ENCODE data around the gene GPRC5A. TPM values are rescaled to one million over a fixed set of nuclear protein-coding genes. Genes with fewer than 3 reads are reported as not detected.

The GPRC5A gene
- total and polyA plus RNA-seq, 2 of the 8 experiments (the other 6 are each of a cell fraction or from before 2014, with no cell fraction given), result 1.0 to 1.4 TPM

DNA sequence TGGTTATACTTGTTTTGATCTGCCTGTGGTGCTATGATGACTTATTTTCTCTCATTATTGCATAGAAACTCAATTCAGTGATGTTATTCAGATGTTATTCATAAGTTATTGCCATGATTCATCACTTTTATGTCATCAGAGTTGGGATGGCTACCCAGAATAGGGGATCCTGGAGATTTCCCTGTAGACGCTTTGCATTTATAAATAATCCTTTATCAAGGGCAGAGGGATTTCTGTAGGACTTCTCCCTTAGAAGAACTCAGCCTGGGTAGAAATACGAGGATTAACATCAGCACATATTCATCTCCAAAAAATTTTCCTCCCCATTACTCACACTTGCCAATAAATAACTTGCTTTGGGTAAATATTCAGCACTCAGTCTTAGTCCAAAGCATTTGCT is 4.9 kb downstream of the GPRC5A start (continued):
- TF ChIP-seq, protein P1, sequence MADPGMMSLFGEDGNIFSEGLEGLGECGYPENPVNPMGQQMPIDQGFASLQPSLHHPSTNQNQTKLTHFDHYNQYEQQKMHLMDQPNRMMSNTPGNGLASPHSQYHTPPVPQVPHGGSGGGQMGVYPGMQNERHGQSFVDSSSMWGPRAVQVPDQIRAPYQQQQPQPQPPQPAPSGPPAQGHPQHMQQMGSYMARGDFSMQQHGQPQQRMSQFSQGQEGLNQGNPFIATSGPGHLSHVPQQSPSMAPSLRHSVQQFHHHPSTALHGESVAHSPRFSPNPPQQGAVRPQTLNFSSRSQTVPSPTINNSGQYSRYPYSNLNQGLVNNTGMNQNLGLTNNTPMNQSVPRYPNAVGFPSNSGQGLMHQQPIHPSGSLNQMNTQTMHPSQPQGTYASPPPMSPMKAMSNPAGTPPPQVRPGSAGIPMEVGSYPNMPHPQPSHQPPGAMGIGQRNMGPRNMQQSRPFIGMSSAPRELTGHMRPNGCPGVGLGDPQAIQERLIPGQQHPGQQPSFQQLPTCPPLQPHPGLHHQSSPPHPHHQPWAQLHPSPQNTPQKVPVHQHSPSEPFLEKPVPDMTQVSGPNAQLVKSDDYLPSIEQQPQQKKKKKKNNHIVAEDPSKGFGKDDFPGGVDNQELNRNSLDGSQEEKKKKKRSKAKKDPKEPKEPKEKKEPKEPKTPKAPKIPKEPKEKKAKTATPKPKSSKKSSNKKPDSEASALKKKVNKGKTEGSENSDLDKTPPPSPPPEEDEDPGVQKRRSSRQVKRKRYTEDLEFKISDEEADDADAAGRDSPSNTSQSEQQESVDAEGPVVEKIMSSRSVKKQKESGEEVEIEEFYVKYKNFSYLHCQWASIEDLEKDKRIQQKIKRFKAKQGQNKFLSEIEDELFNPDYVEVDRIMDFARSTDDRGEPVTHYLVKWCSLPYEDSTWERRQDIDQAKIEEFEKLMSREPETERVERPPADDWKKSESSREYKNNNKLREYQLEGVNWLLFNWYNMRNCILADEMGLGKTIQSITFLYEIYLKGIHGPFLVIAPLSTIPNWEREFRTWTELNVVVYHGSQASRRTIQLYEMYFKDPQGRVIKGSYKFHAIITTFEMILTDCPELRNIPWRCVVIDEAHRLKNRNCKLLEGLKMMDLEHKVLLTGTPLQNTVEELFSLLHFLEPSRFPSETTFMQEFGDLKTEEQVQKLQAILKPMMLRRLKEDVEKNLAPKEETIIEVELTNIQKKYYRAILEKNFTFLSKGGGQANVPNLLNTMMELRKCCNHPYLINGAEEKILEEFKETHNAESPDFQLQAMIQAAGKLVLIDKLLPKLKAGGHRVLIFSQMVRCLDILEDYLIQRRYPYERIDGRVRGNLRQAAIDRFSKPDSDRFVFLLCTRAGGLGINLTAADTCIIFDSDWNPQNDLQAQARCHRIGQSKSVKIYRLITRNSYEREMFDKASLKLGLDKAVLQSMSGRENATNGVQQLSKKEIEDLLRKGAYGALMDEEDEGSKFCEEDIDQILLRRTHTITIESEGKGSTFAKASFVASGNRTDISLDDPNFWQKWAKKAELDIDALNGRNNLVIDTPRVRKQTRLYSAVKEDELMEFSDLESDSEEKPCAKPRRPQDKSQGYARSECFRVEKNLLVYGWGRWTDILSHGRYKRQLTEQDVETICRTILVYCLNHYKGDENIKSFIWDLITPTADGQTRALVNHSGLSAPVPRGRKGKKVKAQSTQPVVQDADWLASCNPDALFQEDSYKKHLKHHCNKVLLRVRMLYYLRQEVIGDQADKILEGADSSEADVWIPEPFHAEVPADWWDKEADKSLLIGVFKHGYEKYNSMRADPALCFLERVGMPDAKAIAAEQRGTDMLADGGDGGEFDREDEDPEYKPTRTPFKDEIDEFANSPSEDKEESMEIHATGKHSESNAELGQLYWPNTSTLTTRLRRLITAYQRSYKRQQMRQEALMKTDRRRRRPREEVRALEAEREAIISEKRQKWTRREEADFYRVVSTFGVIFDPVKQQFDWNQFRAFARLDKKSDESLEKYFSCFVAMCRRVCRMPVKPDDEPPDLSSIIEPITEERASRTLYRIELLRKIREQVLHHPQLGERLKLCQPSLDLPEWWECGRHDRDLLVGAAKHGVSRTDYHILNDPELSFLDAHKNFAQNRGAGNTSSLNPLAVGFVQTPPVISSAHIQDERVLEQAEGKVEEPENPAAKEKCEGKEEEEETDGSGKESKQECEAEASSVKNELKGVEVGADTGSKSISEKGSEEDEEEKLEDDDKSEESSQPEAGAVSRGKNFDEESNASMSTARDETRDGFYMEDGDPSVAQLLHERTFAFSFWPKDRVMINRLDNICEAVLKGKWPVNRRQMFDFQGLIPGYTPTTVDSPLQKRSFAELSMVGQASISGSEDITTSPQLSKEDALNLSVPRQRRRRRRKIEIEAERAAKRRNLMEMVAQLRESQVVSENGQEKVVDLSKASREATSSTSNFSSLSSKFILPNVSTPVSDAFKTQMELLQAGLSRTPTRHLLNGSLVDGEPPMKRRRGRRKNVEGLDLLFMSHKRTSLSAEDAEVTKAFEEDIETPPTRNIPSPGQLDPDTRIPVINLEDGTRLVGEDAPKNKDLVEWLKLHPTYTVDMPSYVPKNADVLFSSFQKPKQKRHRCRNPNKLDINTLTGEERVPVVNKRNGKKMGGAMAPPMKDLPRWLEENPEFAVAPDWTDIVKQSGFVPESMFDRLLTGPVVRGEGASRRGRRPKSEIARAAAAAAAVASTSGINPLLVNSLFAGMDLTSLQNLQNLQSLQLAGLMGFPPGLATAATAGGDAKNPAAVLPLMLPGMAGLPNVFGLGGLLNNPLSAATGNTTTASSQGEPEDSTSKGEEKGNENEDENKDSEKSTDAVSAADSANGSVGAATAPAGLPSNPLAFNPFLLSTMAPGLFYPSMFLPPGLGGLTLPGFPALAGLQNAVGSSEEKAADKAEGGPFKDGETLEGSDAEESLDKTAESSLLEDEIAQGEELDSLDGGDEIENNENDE (IDR thresholded peaks at IDR 0.05; ENCODE audit: insufficient replicate concordance, low read length), result no peak
- no peak for TF ChIP-seq BACH1 (IDR thresholded peaks at IDR 0.05; ENCODE audit: low read length)
- TF ChIP-seq, protein P2, sequence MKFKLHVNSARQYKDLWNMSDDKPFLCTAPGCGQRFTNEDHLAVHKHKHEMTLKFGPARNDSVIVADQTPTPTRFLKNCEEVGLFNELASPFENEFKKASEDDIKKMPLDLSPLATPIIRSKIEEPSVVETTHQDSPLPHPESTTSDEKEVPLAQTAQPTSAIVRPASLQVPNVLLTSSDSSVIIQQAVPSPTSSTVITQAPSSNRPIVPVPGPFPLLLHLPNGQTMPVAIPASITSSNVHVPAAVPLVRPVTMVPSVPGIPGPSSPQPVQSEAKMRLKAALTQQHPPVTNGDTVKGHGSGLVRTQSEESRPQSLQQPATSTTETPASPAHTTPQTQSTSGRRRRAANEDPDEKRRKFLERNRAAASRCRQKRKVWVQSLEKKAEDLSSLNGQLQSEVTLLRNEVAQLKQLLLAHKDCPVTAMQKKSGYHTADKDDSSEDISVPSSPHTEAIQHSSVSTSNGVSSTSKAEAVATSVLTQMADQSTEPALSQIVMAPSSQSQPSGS (IDR thresholded peaks at IDR 0.05; ENCODE audit: low read length), result no peak
- TF ChIP-seq SP4 (IDR thresholded peaks at IDR 0.05; ENCODE audit: low read length), result no peak
- TF ChIP-seq, protein P3, sequence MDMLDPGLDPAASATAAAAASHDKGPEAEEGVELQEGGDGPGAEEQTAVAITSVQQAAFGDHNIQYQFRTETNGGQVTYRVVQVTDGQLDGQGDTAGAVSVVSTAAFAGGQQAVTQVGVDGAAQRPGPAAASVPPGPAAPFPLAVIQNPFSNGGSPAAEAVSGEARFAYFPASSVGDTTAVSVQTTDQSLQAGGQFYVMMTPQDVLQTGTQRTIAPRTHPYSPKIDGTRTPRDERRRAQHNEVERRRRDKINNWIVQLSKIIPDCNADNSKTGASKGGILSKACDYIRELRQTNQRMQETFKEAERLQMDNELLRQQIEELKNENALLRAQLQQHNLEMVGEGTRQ (IDR thresholded peaks at IDR 0.05; ENCODE audit: low read length), result no peak
- TF ChIP-seq CBX5 (IDR thresholded peaks at IDR 0.05; ENCODE audit: low read depth, low read length), result no peak
- no peak for TF ChIP-seq SIRT6 (IDR thresholded peaks at IDR 0.05; ENCODE audit: low read length)
- TF ChIP-seq EZH2 (IDR thresholded peaks at IDR 0.05; ENCODE audit: low read depth, low read length, severe bottlenecking), result no peak
